GM21528 (cell line): ENCODE results near the gene OR5H14.
"Not testable (repeated sequence)": the region's sequence is repeated elsewhere in the genome, so short reads cannot be mapped to it uniquely, and the experiment has no call there.

ENCODE experiments used
- ATAC-seq: cut with Tn5 transposase; IDR thresholded peaks from one replicate; pipeline ENCODE4 v1.9.1; 2021; ENCODE audit warnings: mild to moderate bottlenecking, moderate library complexity; ENCODE audit not compliant: unreplicated experiment, low FRiP score

Gene OR5H14

DNA sequence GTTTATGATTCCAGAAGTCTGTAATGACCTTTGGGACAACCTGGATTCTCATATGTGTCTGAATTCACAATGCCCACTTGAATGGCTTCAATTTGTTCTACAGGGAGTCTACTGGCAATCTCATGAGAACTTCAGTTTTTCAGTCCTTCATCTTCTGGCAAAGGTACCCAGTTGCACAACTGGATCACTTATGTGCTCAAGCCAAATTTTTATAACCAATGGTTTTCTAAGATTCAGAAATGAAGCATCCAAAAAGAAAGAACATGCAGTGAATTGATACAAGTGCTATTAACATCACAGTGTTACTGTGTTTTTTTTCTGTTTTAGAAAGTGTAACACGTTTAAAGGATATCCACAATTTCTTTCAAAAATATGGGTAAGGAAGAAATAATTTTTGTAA lies at the start of gene OR5H14:
Gene OR5H14, plus strand, starts transcription at position 301 of the 400 bp plus-strand sequence. CDS start 1,907 bp downstream, outside the sequence.
- ATAC-seq: no peak

DNA sequence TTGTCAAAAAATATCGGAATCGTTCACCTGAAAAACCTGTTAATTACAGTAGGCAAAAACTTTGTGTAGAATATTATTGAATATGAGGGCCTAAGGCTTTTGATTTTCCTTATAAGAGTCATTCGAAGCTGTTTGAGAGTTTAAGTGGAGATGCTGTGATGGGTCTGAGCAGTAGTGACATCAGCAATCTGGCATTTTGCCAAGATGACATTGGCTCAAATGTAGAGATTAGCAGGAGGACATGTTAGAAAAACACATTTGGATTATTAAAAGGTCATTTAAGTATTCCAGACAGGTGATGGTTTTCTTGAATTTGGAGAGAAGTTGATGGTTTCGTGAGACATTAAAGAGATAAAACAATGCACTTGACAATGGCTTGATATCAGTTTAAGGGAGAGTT lies 47.4 kb upstream of the OR5H14 start:
- no peak for ATAC-seq

DNA sequence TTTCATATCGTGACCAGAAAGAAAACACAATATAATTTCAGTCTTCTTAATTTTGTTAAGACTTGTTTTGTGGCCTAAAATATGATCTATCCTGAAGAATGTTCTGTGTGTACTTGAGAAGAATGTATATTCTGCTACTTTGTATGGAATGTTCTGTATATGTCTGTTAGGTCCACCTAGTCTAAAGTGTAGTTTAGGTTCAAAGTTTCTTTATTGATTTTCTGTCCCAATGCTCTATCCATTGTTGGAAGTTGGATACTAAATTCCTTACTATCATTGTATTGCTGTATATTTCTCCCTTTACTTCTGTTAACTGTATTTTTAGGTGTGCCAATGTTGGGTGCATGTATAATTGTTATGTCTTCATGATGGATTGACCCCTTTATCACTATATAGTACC lies 39.1 kb upstream of the OR5H14 start:
- ATAC-seq: no peak

DNA sequence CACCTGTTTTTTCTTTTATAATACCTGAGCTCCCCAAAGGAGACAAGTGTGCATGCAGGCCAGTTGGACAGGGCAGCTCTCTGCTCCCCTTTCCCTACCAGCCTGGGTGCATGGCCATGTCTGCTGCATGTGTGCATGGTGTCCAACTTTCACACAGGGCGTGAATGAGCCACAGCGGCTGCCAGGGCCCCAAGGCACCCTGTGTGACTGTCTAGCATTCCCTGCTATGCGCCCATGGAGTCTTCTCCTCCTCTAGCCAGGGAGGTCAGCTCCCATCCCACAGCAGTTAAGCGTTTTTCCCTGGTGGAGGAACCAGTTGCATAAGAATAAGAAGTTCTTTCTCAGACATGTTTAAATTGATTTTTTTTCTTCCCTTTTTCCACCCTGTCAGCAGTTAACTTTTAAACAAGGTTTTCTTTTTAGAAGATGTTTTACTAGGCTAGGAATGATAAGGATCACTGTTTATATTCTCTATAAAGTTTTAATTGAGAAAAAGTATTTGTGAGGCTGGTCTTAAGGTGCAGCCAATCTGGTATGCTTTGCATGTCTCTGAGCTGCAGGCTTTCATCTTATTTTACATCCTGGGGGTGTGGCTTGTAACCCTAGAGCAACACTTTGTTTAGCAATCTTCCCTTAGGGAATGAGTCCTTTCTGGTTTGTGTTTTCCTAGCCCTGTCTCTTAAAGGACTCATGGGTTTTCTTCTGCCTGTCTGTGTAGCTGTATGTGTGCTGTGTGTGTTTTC lies 37.3 kb upstream of the OR5H14 start:
- ATAC-seq: no peak

DNA sequence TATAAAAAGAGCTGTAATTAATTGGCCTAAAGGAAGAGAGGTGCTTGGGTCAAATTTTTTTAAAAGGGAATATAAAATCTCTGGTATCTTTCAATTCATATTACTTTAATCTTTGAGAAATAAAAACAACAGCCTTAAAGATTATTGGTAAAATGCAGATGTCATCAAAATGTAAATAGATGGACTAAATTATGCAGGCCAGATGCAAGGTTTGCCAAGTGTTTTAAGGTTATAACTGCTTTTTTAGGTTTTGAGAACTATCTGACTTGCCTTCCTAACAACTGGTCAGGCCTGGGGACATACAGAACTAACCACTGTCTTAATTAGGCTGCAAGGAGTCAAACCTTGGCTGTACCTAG lies 36.8 kb upstream of the OR5H14 start:
- no peak for ATAC-seq

DNA sequence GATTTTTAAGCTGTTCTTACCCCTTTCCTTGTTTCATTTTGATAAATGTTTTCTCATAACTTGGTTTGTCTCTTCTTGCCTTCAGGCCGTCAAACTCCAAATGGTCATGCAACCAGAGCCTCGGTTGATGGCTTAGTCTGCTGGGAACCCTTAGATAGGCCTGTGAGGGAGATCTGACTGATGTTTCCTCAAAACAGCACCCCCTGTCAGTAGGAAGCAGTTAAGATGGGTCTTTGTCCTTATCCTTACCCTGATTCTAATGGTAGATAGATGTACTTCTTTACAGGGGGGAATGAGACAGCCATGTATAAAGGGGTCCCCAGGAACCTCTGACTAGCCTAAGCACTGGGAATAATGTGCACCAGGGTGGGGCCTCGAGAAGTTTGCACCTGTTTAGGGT lies 33.0 kb upstream of the OR5H14 start:
- no peak for ATAC-seq

DNA sequence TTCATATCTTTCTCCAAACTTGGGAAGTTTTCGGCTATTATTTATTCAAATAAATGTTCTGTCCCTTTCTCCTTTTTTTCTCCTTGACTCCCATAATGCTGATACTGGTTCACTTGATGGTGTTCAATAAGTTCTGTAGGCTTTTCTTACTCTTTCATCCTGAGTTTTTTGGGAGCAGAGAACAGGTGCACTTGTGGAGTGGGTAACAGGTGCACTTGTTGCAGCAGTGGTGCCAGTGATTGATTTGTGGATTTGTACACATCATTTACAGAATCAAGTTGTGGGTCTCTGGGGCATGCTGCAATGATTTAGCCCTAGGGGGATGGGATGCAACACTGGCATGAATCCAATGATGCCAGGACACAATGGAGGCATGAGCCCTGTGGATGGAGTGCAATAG lies 31.6 kb upstream of the OR5H14 start:
- no peak for ATAC-seq

DNA sequence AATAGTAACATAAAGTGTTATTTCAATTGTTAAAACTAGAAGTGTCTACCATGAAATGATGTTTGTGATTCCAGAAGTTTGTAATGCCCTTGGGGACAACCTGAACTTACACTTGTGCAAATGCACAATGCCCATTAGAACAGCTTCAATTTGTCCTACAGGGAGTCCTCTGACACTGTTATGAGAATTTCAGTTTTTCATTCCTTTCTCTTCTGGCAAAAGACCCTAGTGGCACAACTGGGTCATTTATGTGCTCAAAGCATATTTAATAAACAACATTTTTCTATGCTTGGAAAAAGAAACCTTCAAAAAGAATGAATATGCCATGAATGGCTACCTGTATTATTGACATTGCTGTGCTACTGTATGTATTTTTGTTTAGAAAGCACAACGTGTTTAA lies 16.9 kb upstream of the OR5H14 start, which contains the start of gene OR5H1:
Gene OR5H1, plus strand, starts transcription at position 301 of the 400 bp plus-strand sequence. CDS start 1,977 bp downstream, outside the sequence.
- ATAC-seq: no peak

DNA sequence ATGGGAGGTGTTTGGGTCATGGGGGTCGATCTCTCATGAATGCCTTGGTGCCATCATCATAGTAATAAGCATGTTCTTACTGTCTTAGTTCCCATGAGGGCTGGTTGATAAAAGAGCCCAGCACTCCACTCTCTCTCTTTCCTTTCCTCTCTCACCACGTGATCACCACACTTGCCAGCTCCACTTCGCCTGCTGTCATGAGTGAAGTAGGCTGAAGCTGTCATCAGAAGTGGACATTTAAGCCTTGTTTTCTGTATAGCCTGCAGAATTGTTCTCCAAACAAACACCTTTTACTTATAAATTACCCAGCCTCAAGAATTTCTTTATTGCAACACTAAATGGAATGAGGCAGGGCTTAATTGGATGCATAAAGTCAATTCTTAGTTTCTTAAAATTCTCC lies 10.6 kb upstream of the OR5H14 start:
- no peak for ATAC-seq

DNA sequence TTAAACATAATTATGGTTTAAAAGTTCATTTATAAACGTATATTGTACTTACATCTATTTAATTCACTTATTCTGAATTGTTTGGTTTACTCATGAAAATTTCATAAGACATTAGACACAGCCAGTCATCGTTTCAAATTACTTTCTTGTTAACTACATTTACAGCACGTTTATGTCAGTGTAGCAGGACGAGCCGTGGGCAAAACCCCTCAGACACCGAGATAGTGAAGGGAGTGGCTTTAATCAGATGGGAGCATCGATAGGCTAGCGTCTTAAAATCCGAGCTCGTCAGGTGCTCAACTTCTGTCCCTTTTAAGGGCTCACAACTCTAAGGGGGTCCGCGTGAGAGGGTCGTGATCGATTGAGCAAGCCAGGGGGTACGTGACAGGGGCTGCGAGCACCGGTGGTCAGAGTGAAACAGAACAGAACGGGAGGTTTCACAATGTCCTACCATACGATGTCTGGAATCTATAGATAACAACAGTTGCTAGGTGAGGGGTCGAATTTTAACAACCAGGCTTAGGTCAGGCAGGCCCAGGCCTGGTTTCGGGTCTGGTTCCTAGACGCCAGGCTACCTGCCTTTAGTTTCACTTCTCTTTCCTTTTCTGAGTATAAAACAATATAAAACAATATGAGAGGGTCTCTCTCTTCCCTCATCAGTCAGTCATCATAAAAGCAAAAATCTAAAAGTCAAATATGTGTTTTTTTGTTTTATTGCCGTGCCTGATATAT lies 9.3 kb upstream of the OR5H14 start:
- not testable (repeated sequence) for ATAC-seq

DNA sequence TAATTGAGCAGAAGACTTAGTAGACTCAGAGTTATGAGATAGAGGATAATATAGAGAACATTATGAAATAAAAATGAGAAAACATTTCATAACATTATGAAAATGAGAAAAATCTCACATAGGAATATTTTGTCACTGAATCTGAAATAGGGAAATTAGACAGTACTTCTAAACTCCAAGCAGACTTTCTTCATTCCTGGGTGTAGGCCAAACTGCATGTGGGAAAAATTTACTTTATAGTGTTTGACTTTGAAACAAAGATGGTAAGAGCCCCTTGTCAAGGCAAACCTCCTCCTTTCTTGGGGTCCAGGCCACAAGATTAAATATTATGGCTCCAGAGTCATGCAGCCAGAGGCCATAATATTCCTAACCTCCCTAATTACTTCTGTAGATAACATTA lies 6.7 kb upstream of the OR5H14 start:
- ATAC-seq: no peak

DNA sequence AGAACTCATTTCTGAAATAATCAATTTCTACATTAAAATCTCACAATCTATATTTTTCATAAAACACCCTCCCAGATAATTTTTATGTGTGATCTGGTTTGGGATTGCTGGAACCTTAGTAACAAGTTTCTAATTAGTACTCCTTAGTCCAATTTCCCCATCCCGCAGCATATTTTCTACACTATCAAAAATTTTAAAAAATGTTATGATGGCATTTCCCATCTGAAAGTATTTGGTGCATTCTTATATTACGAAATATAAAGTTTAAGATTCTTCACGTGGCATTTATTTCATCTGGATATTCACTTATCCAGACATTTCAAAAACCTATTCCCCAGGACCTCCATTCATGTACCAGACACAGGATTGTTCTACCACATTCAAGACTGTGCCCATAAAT lies 1.5 kb downstream of the OR5H14 start:
- ATAC-seq: no peak

DNA sequence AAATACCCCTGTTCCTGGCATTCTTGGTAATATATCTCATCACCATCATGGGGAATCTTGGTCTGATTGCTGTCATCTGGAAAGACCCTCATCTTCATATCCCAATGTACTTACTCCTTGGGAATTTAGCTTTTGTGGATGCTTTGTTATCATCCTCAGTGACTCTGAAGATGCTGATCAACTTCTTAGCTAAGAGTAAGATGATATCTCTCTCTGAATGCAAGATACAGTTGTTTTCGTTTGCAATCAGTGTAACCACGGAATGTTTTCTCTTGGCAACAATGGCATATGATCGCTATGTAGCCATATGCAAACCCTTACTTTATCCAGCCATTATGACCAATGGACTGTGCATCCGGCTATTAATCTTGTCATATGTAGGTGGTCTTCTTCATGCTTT lies 2.2 kb downstream of the OR5H14 start:
- not testable (repeated sequence) for ATAC-seq

DNA sequence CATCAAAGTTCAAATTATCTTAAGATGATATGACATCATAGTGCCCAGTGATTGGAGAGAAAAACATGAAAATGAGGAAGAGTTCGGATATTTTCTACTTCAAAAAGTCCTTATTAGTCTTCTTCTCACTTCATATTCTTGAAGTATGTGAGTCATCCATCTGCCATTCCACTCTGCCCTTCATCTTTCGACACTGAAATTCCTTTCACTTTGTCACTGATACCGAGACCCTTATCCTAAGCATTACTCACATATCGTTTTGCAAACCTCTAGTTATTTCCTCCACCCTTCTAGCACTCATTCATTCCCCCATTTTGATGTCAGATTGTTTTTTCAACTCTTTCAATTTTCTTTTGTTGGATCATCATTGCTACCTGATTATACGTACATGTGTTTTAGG lies 4.0 kb downstream of the OR5H14 start:
- ATAC-seq: no peak

DNA sequence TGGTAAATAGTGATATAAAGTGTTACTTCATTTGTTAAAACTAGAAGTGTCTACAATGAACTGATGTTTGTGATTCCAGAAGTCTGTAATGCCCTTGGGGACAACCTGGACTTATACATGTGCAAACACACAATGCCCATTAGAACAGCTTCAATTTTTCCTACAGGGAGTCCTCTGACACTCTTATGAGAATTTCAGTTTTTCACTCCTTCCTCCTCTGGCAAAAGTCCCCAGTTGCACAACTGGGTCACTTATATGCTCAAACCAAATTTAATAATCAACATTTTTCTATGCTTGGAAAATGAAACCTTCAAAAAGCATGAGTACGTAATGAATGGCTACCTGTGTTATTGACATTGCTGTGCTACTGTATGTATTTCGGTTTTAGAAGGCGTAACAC lies 19.1 kb downstream of the OR5H14 start, which contains the start of gene OR5H15:
Gene OR5H15, plus strand, starts transcription at position 301 of the 400 bp plus-strand sequence. CDS start 2,004 bp downstream, outside the sequence.
- ATAC-seq: no peak

DNA sequence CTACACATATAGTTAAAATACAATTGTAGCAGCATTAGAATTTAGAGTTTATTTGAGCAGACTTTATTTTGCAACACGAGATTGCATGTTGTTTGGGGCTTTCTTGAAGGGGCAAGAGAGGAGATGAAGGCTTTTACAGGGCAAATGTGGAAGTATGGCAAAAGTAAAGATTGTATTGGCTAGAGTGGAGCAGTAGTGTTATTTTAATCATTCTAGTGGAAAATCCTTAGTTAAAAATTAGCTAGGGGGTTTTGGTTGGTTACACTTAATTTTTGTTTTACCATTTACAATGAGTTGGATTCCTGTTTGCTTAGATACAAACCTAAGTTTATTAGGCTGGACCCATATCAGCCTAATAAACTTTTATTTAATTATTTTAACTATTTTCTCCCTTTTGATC lies 23.8 kb downstream of the OR5H14 start:
- no peak for ATAC-seq

DNA sequence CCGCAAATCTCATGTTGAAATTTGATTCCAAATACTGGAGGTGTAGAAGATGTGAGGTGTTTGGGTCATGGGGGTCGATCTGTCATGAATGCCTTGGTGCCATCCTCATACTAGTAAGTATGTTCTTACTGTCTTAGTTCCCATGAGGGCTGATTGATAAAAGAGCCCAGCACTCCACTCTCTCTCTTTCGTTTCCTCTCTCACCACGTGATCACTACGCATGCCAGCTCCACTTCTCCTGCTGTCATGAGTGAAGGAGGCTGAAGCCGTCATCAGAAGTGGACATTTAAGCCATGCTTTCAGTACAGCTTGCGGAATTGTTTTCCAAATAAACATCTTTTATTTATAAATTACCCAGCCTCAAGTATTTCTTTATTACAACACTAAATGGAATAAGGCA lies 25.3 kb downstream of the OR5H14 start:
- ATAC-seq: no peak

DNA sequence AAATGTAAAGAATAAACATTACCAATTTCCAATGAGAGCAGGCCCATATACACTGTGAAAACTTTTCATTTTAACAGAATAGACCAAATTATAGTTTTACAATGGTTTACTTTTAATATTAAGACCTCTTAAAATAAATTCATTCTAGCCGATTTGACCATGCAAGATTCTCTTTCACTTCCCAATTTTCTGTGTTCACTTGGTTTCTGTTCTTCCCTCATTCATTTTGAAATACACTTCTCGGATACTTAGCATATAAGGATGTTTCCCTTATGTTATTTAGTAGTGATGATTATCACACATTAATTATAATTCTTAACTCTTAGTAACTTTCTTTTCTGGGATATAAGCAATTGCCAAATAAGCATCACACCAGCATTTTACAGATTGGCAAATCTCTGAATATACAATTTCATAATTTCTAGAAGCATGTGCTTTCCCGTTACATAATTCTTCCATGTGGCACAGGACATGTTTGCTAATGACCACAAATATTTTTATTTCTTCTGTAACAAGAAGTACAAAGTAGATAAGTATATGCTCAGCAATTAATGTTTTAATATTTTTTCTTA lies 33.1 kb downstream of the OR5H14 start:
- no peak for ATAC-seq

DNA sequence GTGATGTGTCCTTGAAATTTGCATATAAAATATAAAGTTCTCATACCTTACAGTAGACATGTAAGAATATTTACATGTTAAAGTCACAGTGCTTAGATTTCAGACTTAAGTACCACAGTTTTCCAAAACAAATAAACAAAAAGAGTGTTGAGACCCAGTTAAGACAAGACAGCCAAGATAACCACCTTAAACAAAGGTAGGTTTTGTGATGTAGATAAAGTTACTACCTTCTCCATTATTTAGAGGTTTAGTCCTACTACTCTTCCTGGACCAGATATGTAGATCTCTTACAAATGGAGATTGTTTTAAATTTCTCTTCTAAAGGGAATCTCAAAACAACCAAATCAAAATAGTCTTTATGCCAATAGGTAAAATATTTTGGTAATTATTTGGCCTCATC lies 34.9 kb downstream of the OR5H14 start:
- no peak for ATAC-seq

DNA sequence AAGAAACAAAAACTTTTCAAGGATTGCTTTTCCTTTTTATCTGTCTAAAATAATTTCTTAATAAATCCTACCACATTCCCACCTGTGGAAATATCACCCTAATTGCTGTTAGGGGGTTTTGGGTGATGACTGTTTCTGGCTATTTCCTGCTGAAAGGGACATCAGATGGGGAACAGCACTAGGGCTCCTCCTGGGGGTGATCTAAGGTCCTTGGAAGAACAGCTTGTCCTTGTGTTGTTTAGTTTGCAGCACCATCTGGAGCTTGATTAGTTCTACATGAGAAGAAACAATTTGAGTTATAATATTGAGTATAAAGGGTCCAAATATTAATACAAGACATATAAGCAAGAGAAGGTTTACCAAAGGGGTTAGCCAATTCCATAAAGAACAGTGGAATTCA lies 37.9 kb downstream of the OR5H14 start:
- no peak for ATAC-seq

DNA sequence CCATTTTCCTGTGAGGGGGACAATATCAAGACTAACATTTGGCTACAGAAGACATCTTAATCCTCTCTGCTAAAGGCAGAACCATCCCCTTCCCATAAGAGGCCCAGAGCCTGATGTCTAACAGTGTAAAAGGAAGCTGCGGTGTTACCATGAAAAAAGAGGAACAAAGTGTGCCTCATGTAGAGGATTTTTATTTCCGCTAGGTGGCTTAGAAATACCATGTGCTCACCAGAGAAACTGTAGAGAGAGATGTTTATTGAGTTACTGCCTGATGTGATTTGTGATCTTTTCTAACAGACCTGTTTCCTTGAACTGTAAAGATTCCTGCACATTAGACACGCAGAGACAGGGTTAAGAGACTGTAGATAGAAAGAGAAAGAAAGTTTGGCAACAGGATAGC lies 41.3 kb downstream of the OR5H14 start:
- peak; percentile 99 for ATAC-seq

DNA sequence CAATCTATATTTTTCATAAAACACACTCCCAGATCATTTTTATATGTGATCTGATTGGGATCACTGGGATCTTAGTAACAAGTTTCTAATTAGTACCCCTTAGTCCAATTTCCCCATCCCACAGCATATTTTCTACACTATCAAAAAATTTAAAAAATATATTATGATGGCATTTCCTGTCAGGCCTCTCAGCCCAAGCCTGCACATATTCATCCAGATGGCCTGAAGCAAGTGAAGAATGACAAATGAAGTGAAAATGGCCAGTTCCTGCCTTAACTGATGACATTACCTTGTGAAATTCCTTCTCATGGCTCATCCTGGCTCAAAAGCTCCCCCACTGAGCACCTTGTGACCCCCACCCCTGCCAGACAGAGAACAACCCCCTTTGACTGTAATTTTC lies 43.6 kb downstream of the OR5H14 start:
- not testable (repeated sequence) for ATAC-seq
